IPS-15b (cell line): ENCODE data around the gene DNM3.

Experiments
- H3K27me3 ChIP-seq: one replicate; pipeline ENCODE4 v1.6.1; 2013; ENCODE audit warnings: low read length; ENCODE audit not compliant: control insufficient read depth, insufficient read depth
- H3K36me3 ChIP-seq: one replicate; pipeline ENCODE4 v1.6.1; 2013; ENCODE audit warnings: low read length; ENCODE audit not compliant: control insufficient read depth, insufficient read depth
- H3K4me1 ChIP-seq: one replicate; pipeline ENCODE4 v1.6.1; 2013; ENCODE audit warnings: mild to moderate bottlenecking, low read length; ENCODE audit not compliant: control insufficient read depth, insufficient read depth
- H3K4me3 ChIP-seq: one replicate; pipeline ENCODE4 v1.5.1; 2013; ENCODE audit warnings: low read depth, low read length
- H3K9ac ChIP-seq: one replicate; pipeline ENCODE4 v1.6.1; 2013; ENCODE audit warnings: low read depth, mild to moderate bottlenecking, low read length
- H3K9me3 ChIP-seq: one replicate; pipeline ENCODE4 v1.6.1; 2013; ENCODE audit warnings: mild to moderate bottlenecking, low read length; ENCODE audit not compliant: control insufficient read depth, insufficient read depth

The DNM3 gene

GRCh38 chr1:171910786-171911185, 69.5 kb downstream of the DNM3 start:
- Histone ChIP-seq H3K9ac (no peak overlapping the region), H3K9me3 (no peaks in the 10 kb centered on the region), H3K36me3 (no peaks in the 10 kb centered on the region), H3K27me3 (no peaks in the 10 kb centered on the region), H3K4me3 (no peak overlapping the region), H3K4me1 (peaks cover 14% of the 10 kb centered on the region)

- no peaks in the 10 kb centered on the region for H3K9me3 ChIP-seq
- no peaks in the 10 kb centered on the region for H3K36me3 ChIP-seq
- H3K4me1 ChIP-seq = peaks cover 14% of the 10 kb centered on the region
- H3K9ac ChIP-seq = no peak overlapping the region
- no peaks in the 10 kb centered on the region for H3K27me3 ChIP-seq
- no peak overlapping the region for H3K4me3 ChIP-seq
Measured at GRCh38 chr1:171911506-171911905, 70.2 kb downstream of the DNM3 start.

GRCh38 chr1:171912509-171913175, 71.3 kb downstream of the DNM3 start:
- no peaks in the 10 kb centered on the region for H3K9me3 ChIP-seq
- H3K4me3 ChIP-seq = no peak overlapping the region
- no peaks in the 10 kb centered on the region for H3K36me3 ChIP-seq
- peaks cover 14% of the 10 kb centered on the region for H3K4me1 ChIP-seq
- no peaks in the 10 kb centered on the region for H3K27me3 ChIP-seq
- H3K9ac ChIP-seq = no peak overlapping the region

GRCh38 chr1:171913385-171913784, 72.1 kb downstream of the DNM3 start:
- Histone ChIP-seq H3K9me3 (no peaks in the 10 kb centered on the region), H3K36me3 (no peaks in the 10 kb centered on the region), H3K4me1 (peaks cover 14% of the 10 kb centered on the region), H3K4me3 (no peak overlapping the region), H3K9ac (no peak overlapping the region), H3K27me3 (no peaks in the 10 kb centered on the region)

GRCh38 chr1:171916315-171916771, 75.0 kb downstream of the DNM3 start:
- Histone ChIP-seq H3K27me3 (no peaks in the 10 kb centered on the region), H3K36me3 (no peaks in the 10 kb centered on the region), H3K4me3 (no peak overlapping the region), H3K4me1 (no peaks in the 10 kb centered on the region), H3K9me3 (no peaks in the 10 kb centered on the region), H3K9ac (no peak overlapping the region)

- Histone ChIP-seq H3K9ac (no peak overlapping the region), H3K4me3 (no peak overlapping the region), H3K9me3 (no peaks in the 10 kb centered on the region), H3K27me3 (no peaks in the 10 kb centered on the region), H3K4me1 (no peaks in the 10 kb centered on the region), H3K36me3 (no peaks in the 10 kb centered on the region)
Measured at GRCh38 chr1:171917331-171917730, 76.0 kb downstream of the DNM3 start.

GRCh38 chr1:171919891-171920887, 78.9 kb downstream of the DNM3 start:
- no peak overlapping the region for H3K4me3 ChIP-seq
- no peaks in the 10 kb centered on the region for H3K9me3 ChIP-seq
- H3K4me1 ChIP-seq = no peaks in the 10 kb centered on the region
- no peak overlapping the region for H3K9ac ChIP-seq
- no peaks in the 10 kb centered on the region for H3K27me3 ChIP-seq
- no peaks in the 10 kb centered on the region for H3K36me3 ChIP-seq

GRCh38 chr1:171922999-171923398, 81.7 kb downstream of the DNM3 start:
- Histone ChIP-seq H3K4me1 (no peaks in the 10 kb centered on the region), H3K9ac (no peak overlapping the region)

GRCh38 chr1:171929121-171929520, 87.8 kb downstream of the DNM3 start:
- H3K4me3 ChIP-seq = no peak overlapping the region
- no peak overlapping the region for H3K9ac ChIP-seq
- H3K36me3 ChIP-seq = no peaks in the 10 kb centered on the region
- no peaks in the 10 kb centered on the region for H3K27me3 ChIP-seq
- H3K4me1 ChIP-seq = no peaks in the 10 kb centered on the region
- no peaks in the 10 kb centered on the region for H3K9me3 ChIP-seq

More at GRCh38 chr1:171922999-171923398, 81.7 kb downstream of the DNM3 start:
- Histone ChIP-seq H3K4me3 (no peak overlapping the region), H3K9me3 (no peaks in the 10 kb centered on the region), H3K36me3 (no peaks in the 10 kb centered on the region), H3K27me3 (no peaks in the 10 kb centered on the region)

GRCh38 chr1:171931752-171932151, 90.5 kb downstream of the DNM3 start:
- Histone ChIP-seq H3K9ac (no peak overlapping the region), H3K4me3 (no peak overlapping the region), H3K27me3 (no peaks in the 10 kb centered on the region), H3K36me3 (no peaks in the 10 kb centered on the region), H3K4me1 (no peaks in the 10 kb centered on the region), H3K9me3 (no peaks in the 10 kb centered on the region)

- Histone ChIP-seq H3K36me3 (no peaks in the 10 kb centered on the region), H3K4me1 (peaks cover 6% of the 10 kb centered on the region), H3K27me3 (no peaks in the 10 kb centered on the region), H3K9ac (no peak overlapping the region), H3K4me3 (no peak overlapping the region), H3K9me3 (no peaks in the 10 kb centered on the region)
Measured at GRCh38 chr1:171934664-171935063, 93.4 kb downstream of the DNM3 start.

- Histone ChIP-seq H3K27me3 (no peaks in the 10 kb centered on the region), H3K4me3 (no peak overlapping the region), H3K4me1 (peaks cover 9% of the 10 kb centered on the region), H3K9me3 (no peaks in the 10 kb centered on the region), H3K9ac (no peak overlapping the region), H3K36me3 (no peaks in the 10 kb centered on the region)
Measured at GRCh38 chr1:171935086-171935485, 93.8 kb downstream of the DNM3 start.
